Activated CD8-positive, alpha-beta T cell treated with anti-CD3 and anti-CD28 coated beads, Interleukin-2, amount 10 ng/mL, durations not matched to agents 7 days and 5 days (primary cell): ENCODE results near the gene CMTM6. TPM values are rescaled to one million over a fixed set of nuclear protein-coding genes. Genes with fewer than 3 reads are reported as not detected.

Source experiments
- ATAC-seq: fragments of 150-1000 bp; cut with Tn5 transposase; one replicate; pipeline ENCODE4 v1.10.0; 2021; ENCODE audit warnings: moderate library complexity
- CTCF ChIA-PET: fragments of 350-600 bp; sonication (Branson Sonifier 250); formaldehyde crosslinking; loops from one replicate; lab custom pipeline; 2021; ENCODE audit warnings: antibody characterized with exemption; lab: Charles Lee
- POLR2A ChIA-PET: fragments of 350-600 bp; sonication (Branson Sonifier 250); formaldehyde crosslinking; loops from one replicate; lab custom pipeline; 2021; ENCODE audit warnings: antibody characterized with exemption; lab: Charles Lee
- DNase-seq: peaks from one replicate; pipeline ENCODE4 v3.0.0-alpha.2; 2020
- H3K27ac Mint-ChIP-seq: one replicate; pipeline ENCODE4 v1.8.0; 2021; ENCODE audit warnings: mild to moderate bottlenecking, mixed read lengths
- H3K27me3 Mint-ChIP-seq: one replicate; pipeline ENCODE4 v1.8.0; 2021; ENCODE audit warnings: low read depth, mixed read lengths
- H3K36me3 Mint-ChIP-seq: one replicate; pipeline ENCODE4 v1.8.0; 2021; ENCODE audit warnings: low read depth, mixed read lengths
- H3K4me1 Mint-ChIP-seq: one replicate; pipeline ENCODE4 v1.8.0; 2021; ENCODE audit warnings: low read depth, mixed read lengths
- H3K4me3 Mint-ChIP-seq: one replicate; pipeline ENCODE4 v1.8.0; 2021; ENCODE audit warnings: mild to moderate bottlenecking, mixed read lengths
- H3K9me3 Mint-ChIP-seq: one replicate; pipeline ENCODE4 v1.8.0; 2022; ENCODE audit warnings: mixed read lengths; ENCODE audit not compliant: insufficient read depth
- total RNA-seq, 2 experiments: library from RNA; stranded (reverse); gene quantifications; one replicate each; pipeline ENCODE4 v1.2.3, GENCODE V29; 2021

The CMTM6 gene, protein sequence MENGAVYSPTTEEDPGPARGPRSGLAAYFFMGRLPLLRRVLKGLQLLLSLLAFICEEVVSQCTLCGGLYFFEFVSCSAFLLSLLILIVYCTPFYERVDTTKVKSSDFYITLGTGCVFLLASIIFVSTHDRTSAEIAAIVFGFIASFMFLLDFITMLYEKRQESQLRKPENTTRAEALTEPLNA
- total RNA-seq: 10 to 100 TPM; 49.1 to 51.5 TPM

- peaks cover 4% of the 10 kb centered on the region for H3K27me3 Mint-ChIP-seq
- H3K9me3 Mint-ChIP-seq: no peaks in the 10 kb centered on the region
- peak; percentile 84 for ATAC-seq
- H3K4me3 Mint-ChIP-seq: peak within 1 kb of the TSS; percentile 99
- H3K27ac Mint-ChIP-seq: peak within 1 kb of the TSS; percentile 96
- ChIA-PET CTCF (interaction anchor here (0.9 to 2.8 kb wide), 6 partner anchors 8 to 325 kb away, joined by 3 to 13 read pairs (median 6); no protein-coding TSS in a partner anchor), POLR2A (interaction anchor here (0.6 to 1.5 kb wide), 6 partner anchors 34 to 183 kb away, joined by 3 to 6 read pairs (median 4); partner anchors contain the start of gene CNOT10)
- peak; percentile 80 for DNase-seq
- peaks cover 14% of the 10 kb centered on the region for H3K36me3 Mint-ChIP-seq
- H3K4me1 Mint-ChIP-seq: peaks cover 34% of the 10 kb centered on the region
Observed at GRCh38 chr3:32502118-32502945, at the start of gene CMTM6. Gene CMTM6 (minus strand): TSS chr3:32502852. CDS start chr3:32502745, 107 bp downstream.

GRCh38 chr3:32552013-32552412 is 49.4 kb upstream of the CMTM6 start:
- Mint-ChIP-seq H3K4me1 (peaks cover 27% of the 10 kb centered on the region), H3K27ac (peak overlapping the region; percentile 14), H3K27me3 (no peaks in the 10 kb centered on the region), H3K4me3 (no peak overlapping the region), H3K9me3 (no peaks in the 10 kb centered on the region), H3K36me3 (peaks cover 3% of the 10 kb centered on the region)
- ChIA-PET POLR2A (no interaction called here), CTCF (no interaction called here)
- no peak for ATAC-seq
- no peak for DNase-seq

GRCh38 chr3:32551496-32551895 is 48.8 kb upstream of the CMTM6 start:
- H3K27ac Mint-ChIP-seq: peak overlapping the region; percentile 2
- POLR2A ChIA-PET: no interaction called here
- CTCF ChIA-PET: no interaction called here

GRCh38 chr3:32551087-32551486 is 48.4 kb upstream of the CMTM6 start:
- CTCF ChIA-PET: no interaction called here
- DNase-seq (no peak), ATAC-seq (no peak)
- H3K27ac Mint-ChIP-seq: peak overlapping the region; percentile 2
- no peak overlapping the region for H3K4me3 Mint-ChIP-seq
- POLR2A ChIA-PET: no interaction called here
- H3K36me3 Mint-ChIP-seq: peaks cover 3% of the 10 kb centered on the region
- H3K27me3 Mint-ChIP-seq: no peaks in the 10 kb centered on the region
- H3K9me3 Mint-ChIP-seq: no peaks in the 10 kb centered on the region
- H3K4me1 Mint-ChIP-seq: peaks cover 25% of the 10 kb centered on the region

More at GRCh38 chr3:32551496-32551895, 48.8 kb upstream of the CMTM6 start:
- DNase-seq (no peak), ATAC-seq (no peak)
- Mint-ChIP-seq H3K27me3 (no peaks in the 10 kb centered on the region), H3K4me1 (peaks cover 25% of the 10 kb centered on the region), H3K9me3 (no peaks in the 10 kb centered on the region), H3K36me3 (peaks cover 3% of the 10 kb centered on the region), H3K4me3 (no peak overlapping the region)

DNA sequence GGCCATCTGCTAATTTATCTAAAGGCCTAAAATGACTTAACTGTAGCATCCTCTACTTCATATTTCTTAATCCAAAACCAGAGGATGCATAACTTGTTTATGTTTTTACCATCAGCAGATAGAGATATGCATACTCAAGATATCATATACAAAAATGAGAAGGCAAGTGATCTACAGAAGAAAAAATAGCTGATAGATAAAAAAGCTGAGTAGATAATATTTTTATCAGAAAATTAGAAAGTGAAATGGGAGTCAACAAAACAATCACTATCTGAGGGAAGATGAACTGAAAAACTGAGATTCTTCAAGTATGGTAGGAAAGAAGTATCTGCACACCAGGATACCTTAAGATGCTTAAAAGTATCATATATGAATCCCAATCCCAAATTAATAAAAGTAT is 42.7 kb upstream of the CMTM6 start:
- H3K4me3 Mint-ChIP-seq: no peak overlapping the region
- no peak overlapping the region for H3K27ac Mint-ChIP-seq
- H3K36me3 Mint-ChIP-seq: peaks cover 12% of the 10 kb centered on the region
- H3K9me3 Mint-ChIP-seq: no peaks in the 10 kb centered on the region
- H3K4me1 Mint-ChIP-seq: no peaks in the 10 kb centered on the region
- DNase-seq (no peak), ATAC-seq (no peak)
- POLR2A ChIA-PET: no interaction called here
- CTCF ChIA-PET: no interaction called here
- H3K27me3 Mint-ChIP-seq: no peaks in the 10 kb centered on the region

GRCh38 chr3:32544894-32545293 is 42.2 kb upstream of the CMTM6 start:
- no peak for DNase-seq
- Mint-ChIP-seq H3K9me3 (no peaks in the 10 kb centered on the region), H3K4me3 (no peak overlapping the region), H3K4me1 (no peaks in the 10 kb centered on the region), H3K36me3 (peaks cover 12% of the 10 kb centered on the region), H3K27me3 (no peaks in the 10 kb centered on the region), H3K27ac (no peak overlapping the region)
- ATAC-seq: peak; percentile 39
- ChIA-PET CTCF (no interaction called here), POLR2A (no interaction called here)

DNA sequence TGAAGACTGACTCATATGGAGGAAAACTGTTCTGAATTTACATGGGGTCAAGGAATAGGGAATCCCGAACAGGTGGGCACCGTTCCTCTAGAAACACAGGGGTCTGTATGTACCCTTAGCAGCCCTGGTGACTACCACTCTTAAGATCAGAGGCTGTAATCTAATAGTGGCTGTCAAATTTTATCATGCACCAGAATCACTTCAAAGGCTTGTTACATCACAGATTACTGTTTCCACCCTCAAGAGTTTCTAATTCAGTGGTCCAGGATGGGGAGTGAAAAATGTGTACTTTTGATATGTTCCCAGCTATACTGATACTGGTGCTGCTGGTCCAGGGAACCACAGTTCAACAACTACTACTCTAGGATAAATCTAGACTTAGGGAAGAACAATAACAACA is 40.2 kb upstream of the CMTM6 start:
- Mint-ChIP-seq H3K9me3 (no peaks in the 10 kb centered on the region), H3K27ac (no peak overlapping the region), H3K4me1 (no peaks in the 10 kb centered on the region), H3K4me3 (no peak overlapping the region), H3K36me3 (peaks cover 20% of the 10 kb centered on the region), H3K27me3 (no peaks in the 10 kb centered on the region)
- DNase-seq (no peak), ATAC-seq (no peak)
- POLR2A ChIA-PET: no interaction called here
- CTCF ChIA-PET: interaction anchor here (1.2 kb wide), 1 partner anchor 356 kb away, joined by 3 read pairs; no protein-coding TSS in a partner anchor

- CTCF ChIA-PET: no interaction called here
- H3K9me3 Mint-ChIP-seq: no peaks in the 10 kb centered on the region
- H3K4me3 Mint-ChIP-seq: no peak overlapping the region
- no peaks in the 10 kb centered on the region for H3K4me1 Mint-ChIP-seq
- DNase-seq: no peak
- POLR2A ChIA-PET: no interaction called here
- ATAC-seq: no peak
- peaks cover 28% of the 10 kb centered on the region for H3K36me3 Mint-ChIP-seq
- no peak overlapping the region for H3K27ac Mint-ChIP-seq
- no peaks in the 10 kb centered on the region for H3K27me3 Mint-ChIP-seq
Observed at GRCh38 chr3:32540899-32541298, 38.2 kb upstream of the CMTM6 start.

DNA sequence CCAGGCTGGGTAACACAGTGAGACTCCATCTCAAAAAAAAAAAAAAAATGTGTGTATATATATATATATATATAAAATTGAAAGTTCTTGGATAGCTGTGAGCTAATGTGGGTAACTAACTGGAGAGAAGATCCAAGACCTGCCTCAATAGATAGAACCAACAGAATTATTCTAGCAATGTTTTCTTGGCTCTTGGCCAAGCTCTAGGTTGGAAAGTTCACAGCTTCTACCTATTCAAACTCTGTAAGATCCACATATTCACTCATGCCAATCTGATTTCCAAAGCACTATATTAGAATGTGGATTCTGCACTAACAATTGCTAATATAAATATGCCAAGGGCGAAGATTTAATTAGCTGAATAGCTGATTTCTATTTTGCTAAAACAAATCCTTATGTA is 29.8 kb upstream of the CMTM6 start:
- POLR2A ChIA-PET: no interaction called here
- H3K36me3 Mint-ChIP-seq: peaks cover 50% of the 10 kb centered on the region

GRCh38 chr3:32531010-32531647 is 28.5 kb upstream of the CMTM6 start:
- DNase-seq: no peak
- H3K27me3 Mint-ChIP-seq: no peaks in the 10 kb centered on the region
- no peaks in the 10 kb centered on the region for H3K9me3 Mint-ChIP-seq
- H3K4me3 Mint-ChIP-seq: no peak overlapping the region
- H3K27ac Mint-ChIP-seq: no peak overlapping the region
- H3K36me3 Mint-ChIP-seq: peaks cover 47% of the 10 kb centered on the region
- peak; percentile 23 for ATAC-seq
- CTCF ChIA-PET: interaction anchor here (0.6 to 1.4 kb wide), 3 partner anchors 22 to 183 kb away, joined by 3 read pairs; no protein-coding TSS in a partner anchor
- POLR2A ChIA-PET: no interaction called here
- H3K4me1 Mint-ChIP-seq: peaks cover 12% of the 10 kb centered on the region

More for the DNA sequence above, 29.8 kb upstream of the CMTM6 start:
- no peaks in the 10 kb centered on the region for H3K9me3 Mint-ChIP-seq
- peaks cover 12% of the 10 kb centered on the region for H3K4me1 Mint-ChIP-seq
- no peaks in the 10 kb centered on the region for H3K27me3 Mint-ChIP-seq
- DNase-seq (no peak), ATAC-seq (no peak)
- CTCF ChIA-PET: interaction anchor here (1.0 kb wide), 1 partner anchor 38 kb away, joined by 3 read pairs; the partner anchor contains the start of gene DYNC1LI1
- H3K4me3 Mint-ChIP-seq: no peak overlapping the region
- no peak overlapping the region for H3K27ac Mint-ChIP-seq

DNA sequence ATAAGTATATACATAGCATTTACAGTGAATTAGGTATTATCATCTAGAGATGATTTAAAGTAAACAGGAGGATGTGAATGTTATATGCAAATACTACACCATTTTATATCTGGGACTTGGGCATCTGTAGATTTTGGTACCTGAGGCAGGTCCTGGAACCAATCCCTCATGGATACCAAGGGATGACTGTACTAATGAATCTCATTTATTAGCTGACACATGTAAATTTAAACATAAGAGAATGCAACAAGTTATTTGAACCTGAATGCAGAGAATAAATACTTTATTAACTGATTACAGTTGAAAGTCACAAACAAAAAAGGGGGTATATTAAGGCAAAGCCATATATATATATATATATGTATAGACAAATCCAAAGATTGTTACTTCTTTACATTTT is 23.1 kb upstream of the CMTM6 start:
- POLR2A ChIA-PET: no interaction called here
- Mint-ChIP-seq H3K4me1 (peaks cover 7% of the 10 kb centered on the region), H3K27me3 (no peaks in the 10 kb centered on the region), H3K27ac (no peak overlapping the region), H3K4me3 (no peak overlapping the region), H3K9me3 (no peaks in the 10 kb centered on the region), H3K36me3 (peaks cover 36% of the 10 kb centered on the region)
- DNase-seq: no peak
- ATAC-seq: no peak
- CTCF ChIA-PET: no interaction called here
